Measurements from ENCODE around the gene NLK. TPM values are rescaled to one million over a fixed set of nuclear protein-coding genes. Genes with fewer than 3 reads are reported as not detected.

NLK gene
- total and polyA plus RNA-seq, 2 of the 4 experiments (the other 2 are of a cell fraction) = 15.3 to 23.3 TPM

DNA sequence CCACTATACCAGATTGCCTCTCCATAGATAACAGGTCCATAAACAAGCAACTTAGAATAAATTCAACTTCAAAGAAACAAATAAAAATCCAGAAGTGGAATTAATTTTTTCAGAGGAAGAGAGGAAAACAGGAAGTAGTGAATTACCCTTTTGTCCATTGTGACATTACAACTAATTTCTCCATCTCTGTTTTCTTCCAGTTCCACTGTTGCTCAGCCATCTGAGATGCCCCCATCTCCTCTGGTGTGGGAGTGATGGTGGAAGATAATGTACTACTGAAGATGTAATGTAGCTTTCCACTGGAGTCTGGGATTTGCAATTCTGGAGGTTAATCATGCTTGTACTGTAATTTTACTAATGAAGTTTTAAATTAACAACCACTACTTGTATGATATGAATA, 151.9 kb downstream of the NLK start:
- H3K14ac ChIP-seq (replicated peaks; ENCODE audit: low read depth, low read length) = no peak overlapping the region
- no peak for DNase-seq
- no peak overlapping the region for H4K8ac ChIP-seq (ENCODE audit: low read depth in 2 of 2, low read length in 2 of 2)
- no peak overlapping the region for H3K56ac ChIP-seq (ENCODE audit: extremely low read depth, insufficient read depth, low read length)
- no peak overlapping the region for H3K4ac ChIP-seq (ENCODE audit: low read depth, low read length)
- H2AK9ac ChIP-seq (replicated peaks; ENCODE audit: low read depth, low read length, poor library complexity) = no peak overlapping the region
- no peak overlapping the region for H3K4me3 ChIP-seq (ENCODE audit: insufficient read depth, low read depth, low read length)
- ATAC-seq (ENCODE audit: low read depth) = no peak
- no peak overlapping the region for H2BK120ac ChIP-seq (ENCODE audit: low read depth, low read length)
- intact Hi-C loops (cut with micrococcal nuclease) = loop anchor here (10.0 kb wide), 1 partner anchor 300 kb away; the partner anchor contains the start of gene LYRM9
- no peak overlapping the region for H2BK20ac ChIP-seq (ENCODE audit: low read depth, low read length)
- H3K4me1 ChIP-seq (ENCODE audit: control insufficient read depth, insufficient read depth, low read length) = peaks cover 3% of the 10 kb centered on the region
- H3K27ac ChIP-seq (ENCODE audit: insufficient read depth, low read length) = no peak overlapping the region
- TF ChIP-seq SMC3 (IDR thresholded peaks at IDR 0.05; ENCODE audit: low read depth, low read length) (no peak), POLR2A (IDR thresholded peaks at IDR 0.05; ENCODE audit: low read depth, low read length) (no peak), FOS (IDR thresholded peaks at IDR 0.05; ENCODE audit: low read depth, low read length) (no peak), MXI1 (IDR thresholded peaks at IDR 0.05; ENCODE audit: borderline replicate concordance, low read depth, low read length) (no peak), RFX5 (IDR thresholded peaks at IDR 0.05; ENCODE audit: low read depth, low read length) (no peak), BHLHE40 (IDR thresholded peaks at IDR 0.05; ENCODE audit: low read depth, low read length) (no peak), MAFK (IDR thresholded peaks at IDR 0.05; ENCODE audit: low read depth, low read length) (no peak), RCOR1 (IDR thresholded peaks at IDR 0.05; ENCODE audit: insufficient replicate concordance, low read length) (no peak), NFE2L2 (IDR thresholded peaks at IDR 0.05; ENCODE audit: low read depth, low read length) (no peak), CHD1 (IDR thresholded peaks at IDR 0.05; ENCODE audit: low read depth, low read length) (no peak), CEBPB (IDR thresholded peaks at IDR 0.05; ENCODE audit: low read depth, low read length) (no peak), RAD21 (IDR thresholded peaks at IDR 0.05; ENCODE audit: low read length) (no peak), MAZ (IDR thresholded peaks at IDR 0.05; ENCODE audit: borderline replicate concordance, low read depth, low read length) (no peak)
- TF ChIP-seq, protein P1, sequence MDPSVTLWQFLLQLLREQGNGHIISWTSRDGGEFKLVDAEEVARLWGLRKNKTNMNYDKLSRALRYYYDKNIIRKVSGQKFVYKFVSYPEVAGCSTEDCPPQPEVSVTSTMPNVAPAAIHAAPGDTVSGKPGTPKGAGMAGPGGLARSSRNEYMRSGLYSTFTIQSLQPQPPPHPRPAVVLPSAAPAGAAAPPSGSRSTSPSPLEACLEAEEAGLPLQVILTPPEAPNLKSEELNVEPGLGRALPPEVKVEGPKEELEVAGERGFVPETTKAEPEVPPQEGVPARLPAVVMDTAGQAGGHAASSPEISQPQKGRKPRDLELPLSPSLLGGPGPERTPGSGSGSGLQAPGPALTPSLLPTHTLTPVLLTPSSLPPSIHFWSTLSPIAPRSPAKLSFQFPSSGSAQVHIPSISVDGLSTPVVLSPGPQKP (IDR thresholded peaks at IDR 0.05; ENCODE audit: borderline replicate concordance, low read depth, low read length) = no peak
- TF ChIP-seq, protein P2, sequence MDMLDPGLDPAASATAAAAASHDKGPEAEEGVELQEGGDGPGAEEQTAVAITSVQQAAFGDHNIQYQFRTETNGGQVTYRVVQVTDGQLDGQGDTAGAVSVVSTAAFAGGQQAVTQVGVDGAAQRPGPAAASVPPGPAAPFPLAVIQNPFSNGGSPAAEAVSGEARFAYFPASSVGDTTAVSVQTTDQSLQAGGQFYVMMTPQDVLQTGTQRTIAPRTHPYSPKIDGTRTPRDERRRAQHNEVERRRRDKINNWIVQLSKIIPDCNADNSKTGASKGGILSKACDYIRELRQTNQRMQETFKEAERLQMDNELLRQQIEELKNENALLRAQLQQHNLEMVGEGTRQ (IDR thresholded peaks at IDR 0.05; ENCODE audit: low read depth, low read length) = no peak
- TF ChIP-seq, protein P3, sequence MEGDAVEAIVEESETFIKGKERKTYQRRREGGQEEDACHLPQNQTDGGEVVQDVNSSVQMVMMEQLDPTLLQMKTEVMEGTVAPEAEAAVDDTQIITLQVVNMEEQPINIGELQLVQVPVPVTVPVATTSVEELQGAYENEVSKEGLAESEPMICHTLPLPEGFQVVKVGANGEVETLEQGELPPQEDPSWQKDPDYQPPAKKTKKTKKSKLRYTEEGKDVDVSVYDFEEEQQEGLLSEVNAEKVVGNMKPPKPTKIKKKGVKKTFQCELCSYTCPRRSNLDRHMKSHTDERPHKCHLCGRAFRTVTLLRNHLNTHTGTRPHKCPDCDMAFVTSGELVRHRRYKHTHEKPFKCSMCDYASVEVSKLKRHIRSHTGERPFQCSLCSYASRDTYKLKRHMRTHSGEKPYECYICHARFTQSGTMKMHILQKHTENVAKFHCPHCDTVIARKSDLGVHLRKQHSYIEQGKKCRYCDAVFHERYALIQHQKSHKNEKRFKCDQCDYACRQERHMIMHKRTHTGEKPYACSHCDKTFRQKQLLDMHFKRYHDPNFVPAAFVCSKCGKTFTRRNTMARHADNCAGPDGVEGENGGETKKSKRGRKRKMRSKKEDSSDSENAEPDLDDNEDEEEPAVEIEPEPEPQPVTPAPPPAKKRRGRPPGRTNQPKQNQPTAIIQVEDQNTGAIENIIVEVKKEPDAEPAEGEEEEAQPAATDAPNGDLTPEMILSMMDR (conservative IDR thresholded peaks at IDR 0.05; ENCODE audit: low read depth, low read length) = no peak
- POLR2A ChIA-PET (ENCODE audit: unreplicated experiment) = no interaction called here
- no peak overlapping the region for H3K23ac ChIP-seq (ENCODE audit: low read depth, low read length)
- no peak overlapping the region for H4K91ac ChIP-seq (ENCODE audit: insufficient read depth, low read depth, low read length)
- H3K79me1 ChIP-seq (ENCODE audit: low read depth in 1 of 2, low read length in 2 of 2) = peaks cover 0 to 7% of the 10 kb centered on the region in 2 experiments; a peak in 2 of 4 replicates
- peaks cover 29% of the 10 kb centered on the region for H3K36me3 ChIP-seq (ENCODE audit: control insufficient read depth, insufficient read depth, low read length)
- H3K27me3 ChIP-seq (ENCODE audit: control insufficient read depth, insufficient read depth, low read length) = no peaks in the 10 kb centered on the region
- no TSS peak for BruUV-seq (replicated peaks)
- no peak overlapping the region for H2BK5ac ChIP-seq (ENCODE audit: low read depth, low read length, poor library complexity, severe bottlenecking)
- dilution Hi-C loops (cut with HindIII; ENCODE audit: low sequenced_read_pairs, unreplicated experiment) = no loop called here
- CTCF ChIA-PET = no interaction called here
- no peak overlapping the region for H2AK5ac ChIP-seq (ENCODE audit: low read depth, low read length)
- in situ Hi-C loops (cut with MboI; ENCODE audit: low sequenced_read_pairs) = no loop called here
- no peak overlapping the region for H2AFZ ChIP-seq (replicated peaks; ENCODE audit: low read length, poor library complexity)
- peaks cover 7% of the 10 kb centered on the region; the same call in 1 of the 2 replicates for H3K9me1 ChIP-seq (ENCODE audit: insufficient read depth, low read length)
- H3K18ac ChIP-seq (ENCODE audit: low read depth, low read length) = no peak overlapping the region
- no peak overlapping the region for H4K5ac ChIP-seq (ENCODE audit: low read depth, low read length)
- H3K9me3 ChIP-seq (ENCODE audit: control insufficient read depth, insufficient read depth, low read length) = no peaks in the 10 kb centered on the region
- H3K9ac ChIP-seq (ENCODE audit: low read depth, low read length) = no peak overlapping the region
- no peak overlapping the region for H3K4me2 ChIP-seq (ENCODE audit: low read depth, low read length)
- H4K20me1 ChIP-seq (ENCODE audit: insufficient read depth, low read length) = no peaks in the 10 kb centered on the region; the same call in 1 of the 2 replicates
- H2BK15ac ChIP-seq (ENCODE audit: low read depth, low read length) = no peak overlapping the region

All from IMR-90 (cell line).